Measurements from ENCODE around the gene ACSM2A.
"Not testable (repeated sequence)": the region's sequence is repeated elsewhere in the genome, so short reads cannot be mapped to it uniquely, and the experiment has no call there.

Gene ACSM2A, protein sequence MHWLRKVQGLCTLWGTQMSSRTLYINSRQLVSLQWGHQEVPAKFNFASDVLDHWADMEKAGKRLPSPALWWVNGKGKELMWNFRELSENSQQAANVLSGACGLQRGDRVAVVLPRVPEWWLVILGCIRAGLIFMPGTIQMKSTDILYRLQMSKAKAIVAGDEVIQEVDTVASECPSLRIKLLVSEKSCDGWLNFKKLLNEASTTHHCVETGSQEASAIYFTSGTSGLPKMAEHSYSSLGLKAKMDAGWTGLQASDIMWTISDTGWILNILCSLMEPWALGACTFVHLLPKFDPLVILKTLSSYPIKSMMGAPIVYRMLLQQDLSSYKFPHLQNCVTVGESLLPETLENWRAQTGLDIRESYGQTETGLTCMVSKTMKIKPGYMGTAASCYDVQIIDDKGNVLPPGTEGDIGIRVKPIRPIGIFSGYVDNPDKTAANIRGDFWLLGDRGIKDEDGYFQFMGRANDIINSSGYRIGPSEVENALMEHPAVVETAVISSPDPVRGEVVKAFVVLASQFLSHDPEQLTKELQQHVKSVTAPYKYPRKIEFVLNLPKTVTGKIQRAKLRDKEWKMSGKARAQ

DNA sequence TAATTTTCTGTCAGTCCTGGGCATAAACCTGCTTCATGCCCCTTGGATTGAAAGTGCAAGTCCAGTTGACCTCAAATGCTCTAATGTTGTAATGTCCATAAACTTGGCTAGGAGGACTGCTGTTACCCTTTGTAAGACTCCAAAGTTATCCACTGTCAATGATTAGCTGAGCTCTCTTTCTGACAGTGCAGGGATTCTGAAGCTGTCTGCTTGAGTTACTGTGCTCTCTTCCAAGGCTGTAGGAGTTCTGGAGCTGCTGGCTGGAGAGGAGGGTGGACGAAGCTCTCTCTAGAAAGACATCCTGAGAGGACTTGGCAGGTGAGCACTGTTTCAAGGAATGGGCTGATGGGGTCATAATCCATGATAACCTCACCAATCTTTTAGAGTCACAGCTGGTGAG lies at the start of gene ACSM2A:
Gene ACSM2A, plus strand, starts transcription at position 158 of the 400 bp plus-strand sequence. CDS start 8,594 bp downstream, outside the sequence.
- H3K9me3 Mint-ChIP-seq; DNase-seq (ENCODE audit: low spot score); H3K4me3 Mint-ChIP-seq; H3K36me3 Mint-ChIP-seq (ENCODE audit: low read depth); H3K4me1 Mint-ChIP-seq (ENCODE audit: low read depth); H3K27ac Mint-ChIP-seq; H3K27me3 Mint-ChIP-seq (ENCODE audit: low read depth): not testable (repeated sequence)

DNA sequence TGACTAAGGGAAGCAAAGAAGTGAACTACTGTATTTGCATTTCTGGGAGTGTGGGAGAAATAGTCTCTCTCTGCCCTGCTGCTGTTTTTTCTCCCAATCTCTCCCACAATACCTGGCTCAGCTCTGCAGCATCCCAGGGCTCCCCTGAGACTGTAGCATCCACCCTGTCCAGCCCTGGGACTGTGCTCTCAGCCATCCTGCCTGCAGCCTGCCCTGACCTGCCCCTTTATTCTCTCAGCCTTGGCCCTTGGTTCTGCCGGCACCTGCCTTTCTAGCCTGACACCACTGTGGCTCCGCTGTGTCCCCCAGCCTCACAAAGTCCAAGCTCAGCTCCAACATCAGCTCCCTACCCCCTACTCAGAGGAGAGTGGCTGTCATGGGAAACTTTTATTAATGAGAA lies 48.7 kb upstream of the ACSM2A start:
- DNase-seq (ENCODE audit: low spot score), result no peak
- Mint-ChIP-seq H3K4me3 (no peak overlapping the region), H3K27me3 (ENCODE audit: low read depth) (no peaks in the 10 kb centered on the region), H3K4me1 (ENCODE audit: low read depth) (no peaks in the 10 kb centered on the region), H3K27ac (no peak overlapping the region), H3K9me3 (no peaks in the 10 kb centered on the region), H3K36me3 (ENCODE audit: low read depth) (no peaks in the 10 kb centered on the region)

DNA sequence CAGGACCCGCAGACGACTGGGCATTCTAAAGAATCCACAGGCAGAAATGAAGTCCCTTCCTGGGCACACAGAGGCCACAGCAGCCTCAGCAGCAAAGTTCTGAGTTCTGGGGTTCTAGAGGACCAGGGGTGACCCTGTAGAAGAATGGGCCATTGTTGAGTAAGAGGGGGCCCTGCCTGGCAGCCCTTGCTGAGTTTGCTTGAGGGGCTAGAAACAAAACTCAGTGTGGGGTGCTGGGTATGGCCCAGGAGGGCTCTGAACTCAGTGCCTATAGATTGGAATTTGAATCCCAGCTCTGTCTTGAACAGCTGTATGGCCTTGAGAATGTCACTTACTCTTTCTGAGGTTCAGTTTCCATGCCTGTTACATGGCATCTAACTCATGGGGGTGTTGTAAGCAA lies 46.7 kb upstream of the ACSM2A start, which contains the start of gene PDILT:
Gene PDILT, minus strand, starts transcription at position 101 of the 400 bp plus-strand sequence. CDS start 5,437 bp downstream, outside the sequence.
- Mint-ChIP-seq H3K4me1 (ENCODE audit: low read depth) (no peaks in the 10 kb centered on the region), H3K36me3 (ENCODE audit: low read depth) (no peaks in the 10 kb centered on the region), H3K9me3 (no peaks in the 10 kb centered on the region), H3K27ac (no peak within 1 kb of the TSS), H3K27me3 (ENCODE audit: low read depth) (no peaks in the 10 kb centered on the region), H3K4me3 (no peak within 1 kb of the TSS)
- no peak for DNase-seq (ENCODE audit: low spot score)

DNA sequence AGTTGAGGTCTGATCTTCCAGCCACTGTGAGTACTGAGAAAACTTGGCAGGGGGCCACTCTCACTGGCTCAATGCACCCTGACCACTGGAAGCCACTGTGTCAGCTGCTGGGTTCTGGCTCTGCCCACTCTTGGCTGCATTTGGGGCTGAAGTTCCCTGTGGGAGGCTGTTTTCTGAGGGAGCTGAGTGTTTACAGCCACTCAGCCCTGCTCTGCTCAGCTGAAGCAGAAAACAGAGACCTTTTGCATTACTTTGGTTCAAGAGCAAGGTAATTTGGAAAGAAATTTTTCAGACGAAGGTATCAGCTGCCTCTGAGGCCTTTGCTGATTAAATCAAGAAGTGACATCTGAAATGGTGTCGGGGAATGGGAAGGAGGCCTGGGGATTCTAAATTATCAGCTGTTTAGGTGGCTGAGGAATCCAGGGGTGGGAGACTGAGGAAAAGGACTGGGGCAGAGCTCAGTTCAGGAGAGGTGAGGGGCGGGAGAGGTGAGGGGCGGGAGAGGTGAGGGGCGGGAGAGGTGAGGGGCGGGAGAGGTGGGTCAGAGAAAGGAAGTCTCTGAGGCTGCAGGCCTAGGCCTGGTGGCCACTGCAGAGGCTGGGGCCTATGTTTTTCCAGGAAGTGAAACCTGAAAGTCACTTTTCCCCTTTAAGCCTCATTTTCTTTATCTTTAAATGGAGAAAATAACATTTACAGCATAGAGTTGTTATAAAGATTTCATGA lies 41.8 kb upstream of the ACSM2A start, which contains the start of gene ACSM5:
Gene ACSM5, plus strand, starts transcription at position 137 of the 723 bp plus-strand sequence. CDS start 1,951 bp downstream, outside the sequence.
- H3K4me3 Mint-ChIP-seq, result no peak within 1 kb of the TSS
- no peak for DNase-seq (ENCODE audit: low spot score)
- no peaks in the 10 kb centered on the region for H3K36me3 Mint-ChIP-seq (ENCODE audit: low read depth)
- H3K4me1 Mint-ChIP-seq (ENCODE audit: low read depth), result no peaks in the 10 kb centered on the region
- no peak within 1 kb of the TSS for H3K27ac Mint-ChIP-seq
- H3K27me3 Mint-ChIP-seq (ENCODE audit: low read depth), result no peaks in the 10 kb centered on the region
- no peaks in the 10 kb centered on the region for H3K9me3 Mint-ChIP-seq

DNA sequence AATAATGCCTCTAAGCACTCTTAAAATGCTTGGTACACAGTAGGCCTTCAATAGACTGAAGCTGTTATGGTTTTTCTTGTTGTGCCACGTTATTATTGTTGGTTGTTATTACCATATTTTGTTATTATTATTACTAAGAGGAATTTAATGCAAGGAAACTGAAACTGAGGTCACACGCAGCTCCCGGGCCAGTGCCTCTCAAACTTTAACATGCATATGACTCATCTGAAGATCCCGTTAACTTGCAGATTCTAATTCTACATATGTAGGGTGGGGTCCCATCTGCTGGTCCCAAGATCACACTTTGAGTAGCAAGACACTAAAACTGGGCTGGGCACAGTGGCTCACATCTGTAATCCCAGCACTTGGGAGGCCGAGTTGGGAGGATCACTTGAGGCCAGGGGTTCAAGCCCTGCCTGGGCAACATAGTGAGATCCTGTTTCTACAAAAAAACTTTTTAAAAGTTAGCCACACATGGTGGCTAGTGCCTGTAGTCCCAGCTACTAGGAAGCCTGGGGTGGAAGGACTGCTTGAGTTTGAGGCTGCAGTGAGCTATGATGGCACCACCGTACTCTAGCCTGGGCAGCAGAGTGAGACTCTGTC lies 41.1 kb upstream of the ACSM2A start:
- Mint-ChIP-seq H3K9me3 (no peaks in the 10 kb centered on the region), H3K4me1 (ENCODE audit: low read depth) (no peaks in the 10 kb centered on the region), H3K27ac (no peak overlapping the region), H3K4me3 (no peak overlapping the region), H3K36me3 (ENCODE audit: low read depth) (no peaks in the 10 kb centered on the region), H3K27me3 (ENCODE audit: low read depth) (no peaks in the 10 kb centered on the region)
- DNase-seq (ENCODE audit: low spot score), result no peak

DNA sequence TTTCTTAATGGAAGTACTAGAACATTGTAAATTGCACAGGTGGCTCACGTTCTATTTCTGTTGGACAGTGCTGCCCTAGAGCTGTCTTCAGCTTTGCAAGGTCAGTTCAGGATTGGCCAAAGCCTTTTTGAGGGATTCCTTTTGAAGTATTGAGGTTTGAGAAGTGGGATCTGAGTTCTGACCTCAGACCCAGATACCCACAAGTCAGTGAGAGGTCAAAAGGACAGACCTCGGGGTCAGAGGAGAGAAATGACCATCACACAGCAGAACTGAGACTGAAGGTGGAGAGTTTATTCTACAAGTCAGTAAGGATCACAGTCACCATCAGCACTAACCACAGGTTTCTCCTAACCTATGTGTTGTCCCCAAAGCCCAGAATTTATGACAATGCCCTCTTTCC lies 40.3 kb upstream of the ACSM2A start:
- Mint-ChIP-seq H3K9me3 (no peaks in the 10 kb centered on the region), H3K4me1 (ENCODE audit: low read depth) (no peaks in the 10 kb centered on the region), H3K4me3 (no peak overlapping the region), H3K36me3 (ENCODE audit: low read depth) (no peaks in the 10 kb centered on the region), H3K27me3 (ENCODE audit: low read depth) (peaks cover 3% of the 10 kb centered on the region), H3K27ac (no peak overlapping the region)
- DNase-seq (ENCODE audit: low spot score), result no peak

DNA sequence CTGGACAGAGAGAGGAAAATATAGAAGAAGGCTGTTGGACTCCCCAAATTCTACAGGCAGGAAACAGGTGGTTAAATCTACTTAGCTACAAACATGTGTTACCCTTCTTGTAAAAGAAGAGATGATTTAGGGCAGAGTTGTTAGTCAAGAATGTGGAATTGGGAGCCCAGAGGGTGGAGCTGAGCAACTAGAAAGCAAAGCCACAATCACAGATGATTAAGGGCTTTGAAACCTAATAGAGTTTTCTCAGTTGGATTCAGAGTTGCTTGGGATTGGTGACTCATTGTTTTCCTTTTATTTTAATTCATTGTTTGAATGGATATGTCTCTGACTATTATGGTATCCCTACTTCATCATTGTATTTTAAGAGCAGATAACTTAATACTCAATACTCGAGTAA lies 35.8 kb upstream of the ACSM2A start:
- DNase-seq (ENCODE audit: low spot score), result no peak
- no peaks in the 10 kb centered on the region for H3K36me3 Mint-ChIP-seq (ENCODE audit: low read depth)
- H3K4me3 Mint-ChIP-seq, result no peak overlapping the region
- H3K4me1 Mint-ChIP-seq (ENCODE audit: low read depth), result no peaks in the 10 kb centered on the region
- no peak overlapping the region for H3K27ac Mint-ChIP-seq
- no peaks in the 10 kb centered on the region for H3K9me3 Mint-ChIP-seq
- H3K27me3 Mint-ChIP-seq (ENCODE audit: low read depth), result peaks cover 4% of the 10 kb centered on the region

DNA sequence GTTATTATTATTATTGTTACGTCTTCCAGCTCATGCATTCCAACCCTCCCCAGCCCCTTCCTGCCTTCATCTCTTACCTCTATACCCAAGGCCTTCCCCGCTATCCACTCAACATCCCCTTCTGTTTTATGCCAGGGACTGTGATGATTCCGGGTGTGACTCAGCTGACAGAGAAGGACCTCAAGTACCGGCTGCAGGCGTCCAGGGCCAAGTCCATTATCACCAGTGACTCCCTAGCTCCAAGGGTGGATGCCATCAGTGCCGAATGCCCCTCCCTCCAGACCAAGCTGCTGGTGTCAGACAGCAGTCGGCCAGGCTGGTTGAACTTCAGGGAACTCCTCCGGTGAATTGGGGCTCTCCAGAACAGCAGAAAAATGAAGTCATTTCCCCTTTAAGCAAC lies 32.2 kb upstream of the ACSM2A start:
- not testable (repeated sequence) for H3K4me3 Mint-ChIP-seq; H3K36me3 Mint-ChIP-seq (ENCODE audit: low read depth); H3K9me3 Mint-ChIP-seq; DNase-seq (ENCODE audit: low spot score); H3K27me3 Mint-ChIP-seq (ENCODE audit: low read depth); H3K4me1 Mint-ChIP-seq (ENCODE audit: low read depth); H3K27ac Mint-ChIP-seq

DNA sequence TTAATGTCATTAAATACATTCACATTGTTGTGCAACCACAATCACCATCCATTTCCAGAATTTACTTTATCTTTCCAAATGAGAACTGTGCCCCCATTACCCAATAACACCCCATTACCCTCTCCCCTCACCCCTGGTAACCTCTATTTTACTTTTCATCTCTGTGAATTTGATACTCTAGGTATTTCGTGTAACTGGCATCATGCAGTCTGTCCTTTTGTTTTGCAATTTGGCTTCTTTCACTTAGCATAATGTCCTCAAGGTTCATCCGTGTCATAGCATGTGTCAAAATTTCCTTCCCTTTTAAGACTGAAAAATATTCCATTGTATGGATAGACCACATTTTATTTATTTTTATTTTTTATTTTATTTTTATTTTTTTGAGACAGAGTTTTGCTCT lies 29.6 kb upstream of the ACSM2A start:
- not testable (repeated sequence) for DNase-seq (ENCODE audit: low spot score); H3K36me3 Mint-ChIP-seq (ENCODE audit: low read depth); H3K27ac Mint-ChIP-seq; H3K27me3 Mint-ChIP-seq (ENCODE audit: low read depth); H3K4me1 Mint-ChIP-seq (ENCODE audit: low read depth); H3K4me3 Mint-ChIP-seq; H3K9me3 Mint-ChIP-seq

DNA sequence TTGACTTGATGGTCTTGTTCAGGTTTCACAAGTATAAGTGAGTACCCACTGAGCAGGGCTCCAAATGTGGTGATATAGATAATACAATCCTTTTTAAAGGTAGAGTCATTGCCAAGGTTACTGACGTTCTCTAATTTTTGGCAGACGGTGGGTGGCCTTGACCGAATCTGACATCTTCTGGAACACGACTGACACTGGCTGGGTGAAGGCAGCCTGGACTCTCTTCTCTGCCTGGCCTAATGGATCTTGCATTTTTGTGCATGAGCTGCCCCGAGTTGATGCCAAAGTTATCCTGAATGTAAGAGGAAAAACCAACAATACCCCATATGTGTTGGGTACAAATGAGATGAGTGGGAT lies 27.6 kb upstream of the ACSM2A start:
- not testable (repeated sequence) for H3K9me3 Mint-ChIP-seq; H3K36me3 Mint-ChIP-seq (ENCODE audit: low read depth); H3K27ac Mint-ChIP-seq; H3K4me3 Mint-ChIP-seq; H3K4me1 Mint-ChIP-seq (ENCODE audit: low read depth); DNase-seq (ENCODE audit: low spot score); H3K27me3 Mint-ChIP-seq (ENCODE audit: low read depth)

DNA sequence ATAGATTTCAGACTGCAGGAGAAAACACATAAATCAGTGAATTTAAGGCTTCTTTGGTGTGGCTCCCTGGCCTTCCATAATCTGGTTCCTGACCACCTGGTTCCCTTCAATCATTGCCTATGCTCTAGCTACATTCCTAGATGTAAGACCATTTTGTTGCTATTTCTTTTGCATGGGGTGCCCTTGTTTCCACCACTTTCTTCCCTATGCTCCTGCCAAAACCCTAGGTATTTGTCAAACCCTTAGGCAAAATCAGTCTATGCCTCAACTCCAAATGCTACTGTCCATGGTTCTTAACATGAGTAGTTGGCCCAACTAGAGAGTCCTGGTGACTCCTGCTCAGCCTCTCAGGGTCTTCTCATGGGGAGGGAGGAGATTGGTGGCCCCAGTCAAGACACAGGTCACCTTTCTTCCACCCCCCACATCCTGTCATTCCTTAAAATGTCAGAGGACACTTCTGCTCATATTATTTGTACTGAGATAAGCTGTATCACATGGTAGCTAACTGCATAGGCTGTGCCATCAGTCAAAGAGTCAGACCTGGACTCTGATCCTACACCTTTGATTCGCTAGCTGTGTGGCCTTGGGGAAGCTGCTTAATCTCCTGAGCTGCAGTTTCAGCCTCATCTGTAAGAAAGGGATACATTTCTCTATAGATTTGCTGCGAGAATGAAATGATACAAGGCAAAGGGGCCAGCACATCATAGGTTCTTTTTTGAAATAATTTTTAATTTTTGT lies 27.0 kb upstream of the ACSM2A start:
- Mint-ChIP-seq H3K36me3 (ENCODE audit: low read depth) (no peaks in the 10 kb centered on the region), H3K4me1 (ENCODE audit: low read depth) (no peaks in the 10 kb centered on the region), H3K27me3 (ENCODE audit: low read depth) (no peaks in the 10 kb centered on the region), H3K27ac (no peak overlapping the region), H3K4me3 (no peak overlapping the region), H3K9me3 (no peaks in the 10 kb centered on the region)
- DNase-seq (ENCODE audit: low spot score), result no peak

DNA sequence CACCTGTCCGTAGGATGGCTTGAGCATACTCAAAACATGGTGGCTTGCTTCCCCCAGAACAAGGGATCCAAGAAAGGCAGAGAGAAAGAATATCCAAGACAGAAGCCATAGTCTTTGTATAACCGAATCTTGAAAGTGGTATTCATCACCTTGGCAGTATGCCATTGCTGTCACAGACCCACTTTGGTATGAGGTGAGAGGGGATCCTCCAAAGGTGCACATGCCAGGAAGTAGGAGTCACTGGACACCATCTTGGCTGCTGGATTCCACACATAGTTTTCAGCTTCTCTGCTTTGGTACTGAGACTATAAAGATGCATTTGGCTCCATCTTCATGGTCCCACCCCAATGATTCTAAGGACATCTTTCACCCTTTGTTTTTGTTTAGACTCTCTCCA lies 23.9 kb upstream of the ACSM2A start:
- not testable (repeated sequence) for H3K4me3 Mint-ChIP-seq; DNase-seq (ENCODE audit: low spot score); H3K9me3 Mint-ChIP-seq; H3K36me3 Mint-ChIP-seq (ENCODE audit: low read depth); H3K27ac Mint-ChIP-seq; H3K27me3 Mint-ChIP-seq (ENCODE audit: low read depth); H3K4me1 Mint-ChIP-seq (ENCODE audit: low read depth)

DNA sequence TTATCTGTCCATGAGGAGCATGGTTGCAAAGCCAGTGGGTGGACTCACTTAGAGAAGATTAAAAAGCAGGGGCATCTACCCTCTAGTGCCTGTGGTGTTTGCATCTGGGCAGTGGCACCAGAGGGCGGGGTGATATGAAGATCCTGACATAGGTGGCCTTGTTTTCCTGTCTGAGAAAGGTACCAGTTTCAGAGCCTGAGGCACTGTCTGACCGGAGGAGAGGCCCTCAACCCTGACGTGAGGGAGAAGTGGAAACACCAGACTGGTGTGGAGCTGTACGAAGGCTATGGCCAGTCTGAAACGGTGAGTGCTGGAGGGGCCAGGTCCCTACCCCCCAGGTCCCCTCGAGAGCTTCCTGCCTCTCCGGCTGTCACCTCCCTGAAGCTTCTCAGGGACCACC lies 21.8 kb upstream of the ACSM2A start:
- not testable (repeated sequence) for H3K36me3 Mint-ChIP-seq (ENCODE audit: low read depth); H3K27me3 Mint-ChIP-seq (ENCODE audit: low read depth)

More for the DNA sequence above, 21.8 kb upstream of the ACSM2A start:
- H3K4me1 Mint-ChIP-seq (ENCODE audit: low read depth); H3K4me3 Mint-ChIP-seq; H3K9me3 Mint-ChIP-seq; DNase-seq (ENCODE audit: low spot score); H3K27ac Mint-ChIP-seq: not testable (repeated sequence)

All from T-helper 2 cell treated with Interferon-gamma antibody and Interleukin-4, amounts not matched to agents 5 μg/mL and 100 μg/mL, for 36 hours (primary cell).